Keratinocyte (primary cell): ENCODE results near the gene RFESD. TPM values are rescaled to one million over a fixed set of nuclear protein-coding genes. Genes with fewer than 3 reads are reported as not detected.

ENCODE experiments used
- DNase-seq: peaks from one replicate; pipeline ENCODE4 v3.0.0-alpha.2; 2011; ENCODE audit warnings: low read depth, missing footprints, low spot score
- FAIRE-seq: peaks from 2 replicates; lab custom pipeline; 2011; peaks lifted over from hg19 to GRCh38; lab: Jason Lieb, UNC
- H2AFZ ChIP-seq: 2 replicates; pipeline ENCODE4 v1.6.0; 2012; ENCODE audit warnings: low read length, control low read depth, inconsistent platforms; ENCODE audit not compliant: control insufficient read depth
- H3K27ac ChIP-seq: 2 replicates; pipeline ENCODE4 v1.5.1; 2011; ENCODE audit warnings: low read length; ENCODE audit not compliant: control insufficient read depth, insufficient read depth
- H3K27me3 ChIP-seq: 3 replicates; pipeline ENCODE4 v1.6.0; 2011; ENCODE audit warnings: low read length; ENCODE audit not compliant: control insufficient read depth, insufficient read depth; ENCODE audit errors: extremely low read depth
- H3K36me3 ChIP-seq, 2 experiments: 2 replicates in 1 of 2; 3 replicates in 1 of 2; pipeline ENCODE4 v1.5.1; 2011; ENCODE audit warnings: low read length in 2 of 2, mild to moderate bottlenecking in 1 of 2; ENCODE audit not compliant: control insufficient read depth in 2 of 2, insufficient read depth in 2 of 2; ENCODE audit errors: extremely low read depth in 1 of 2
- H3K4me1 ChIP-seq: 3 replicates; pipeline ENCODE4 v1.5.1; 2011; ENCODE audit warnings: low read length; ENCODE audit not compliant: control insufficient read depth, insufficient read depth; ENCODE audit errors: extremely low read depth
- H3K4me2 ChIP-seq: 3 replicates; pipeline ENCODE4 v1.6.0; 2011; ENCODE audit warnings: low read depth, low read length; ENCODE audit not compliant: control insufficient read depth, insufficient read depth; ENCODE audit errors: extremely low read depth
- H3K4me3 ChIP-seq, 3 experiments: fragments of 200-600 bp in 1 of 3; sonication (generic) in 1 of 3; 2 replicates in 2 of 3; 3 replicates in 1 of 3; pipeline ENCODE4 v1.5.1; 2011 to 2016; ENCODE audit warnings: low read length in 3 of 3, mild to moderate bottlenecking in 3 of 3, control low read depth in 2 of 3, inconsistent platforms in 1 of 3, low read depth in 1 of 3, mixed read lengths in 1 of 3, mixed run types in 1 of 3, moderate library complexity in 1 of 3; ENCODE audit not compliant: control insufficient read depth in 2 of 3, insufficient read depth in 2 of 3; ENCODE audit errors: extremely low read depth in 1 of 3
- H3K79me2 ChIP-seq: 2 replicates; pipeline ENCODE4 v1.6.0; 2012; ENCODE audit warnings: low read length; ENCODE audit not compliant: control insufficient read depth, insufficient read depth
- H3K9ac ChIP-seq: 3 replicates; pipeline ENCODE4 v1.6.0; 2011; ENCODE audit warnings: low read length; ENCODE audit not compliant: control insufficient read depth, insufficient read depth; ENCODE audit errors: extremely low read depth
- H3K9me1 ChIP-seq: 3 replicates; pipeline ENCODE4 v1.6.0; 2011; ENCODE audit warnings: low read length; ENCODE audit not compliant: control insufficient read depth, insufficient read depth; ENCODE audit errors: extremely low read depth
- H3K9me3 ChIP-seq: 2 replicates; pipeline ENCODE4 v1.5.1; 2012; ENCODE audit warnings: low read depth, low read length; ENCODE audit not compliant: control insufficient read depth
- H4K20me1 ChIP-seq: 3 replicates; pipeline ENCODE4 v1.6.0; 2011; ENCODE audit warnings: low read length; ENCODE audit not compliant: control insufficient read depth, insufficient read depth; ENCODE audit errors: extremely low read depth
- CTCF ChIP-seq, 3 experiments: IDR thresholded peaks in 1 of 3; conservative IDR thresholded peaks in 1 of 3; optimal IDR thresholded peaks in 1 of 3; 2 replicates in 2 of 3; 3 replicates in 1 of 3; pipeline versions ENCODE3 to v1.5.1; 2011; ENCODE audit warnings: low read length in 3 of 3, mild to moderate bottlenecking in 3 of 3, moderate library complexity in 2 of 3, control low read depth in 1 of 3, inconsistent platforms in 1 of 3; ENCODE audit not compliant: insufficient read depth in 2 of 3; ENCODE audit errors: extremely low read depth in 1 of 3
- EZH2 ChIP-seq: IDR thresholded peaks from one replicate; pipeline ENCODE4 v1.6.1; 2012; ENCODE audit warnings: inconsistent platforms, mild to moderate bottlenecking, low read length, moderate library complexity
- dilution Hi-C: fragments of 300-500 bp; cut with MboI; formaldehyde crosslinking; loops from one replicate; pipeline ENCODE4 v1.7.0; 2020; ENCODE audit warnings: low sequenced_read_pairs; ENCODE audit not compliant: extremely low pct_ligation_motif_present
- polyA plus RNA-seq, 5 experiments: library from polyadenylated mRNA; depleted of rRNA in 3 of 5; stranded (reverse) in 3 of 5; stranded (forward) in 1 of 5; unstranded in 1 of 5; fragments of >200 nt; gene quantifications; 1 replicate in 1 of 5; 2 replicates in 3 of 5; 3 replicates in 1 of 5; pipeline versions ENCODE4 v1.2.1 to v1.2.3, GENCODE V29; 2011 to 2012; ENCODE audit warnings: missing spikeins in 2 of 5, low read depth in 1 of 5, low replicate concordance in 1 of 5

Gene RFESD
- polyA plus RNA-seq, 1 donor (not counting 4 experiments of a cell fraction or from before 2014, with no cell fraction given), result 3.5 TPM

- H3K79me2 ChIP-seq, result no peaks in the 10 kb centered on the region
- no peak for DNase-seq
- no peaks in the 10 kb centered on the region for H3K9me1 ChIP-seq
- H4K20me1 ChIP-seq, result no peaks in the 10 kb centered on the region
- dilution Hi-C loops, result no loop called here
- TF ChIP-seq EZH2 (no peak), CTCF (optimal IDR thresholded peaks at IDR 0.05 in 1 of 3, IDR thresholded peaks at IDR 0.05 in 1 of 3, conservative IDR thresholded peaks at IDR 0.05 in 1 of 3; ENCODE audit: extremely low read depth in 1 of 3, insufficient read depth in 2 of 3, low read length in 3 of 3) (no peak)
- FAIRE-seq, result no peak
- H3K27me3 ChIP-seq, result no peaks in the 10 kb centered on the region
- no peak overlapping the region for H3K4me3 ChIP-seq
- H3K4me2 ChIP-seq, result no peak overlapping the region
- H3K27ac ChIP-seq, result no peak overlapping the region
- no peaks in the 10 kb centered on the region for H3K4me1 ChIP-seq
- H3K36me3 ChIP-seq, result no peaks in the 10 kb centered on the region
- no peak overlapping the region for H2AFZ ChIP-seq
- H3K9me3 ChIP-seq, result no peaks in the 10 kb centered on the region
- no peak overlapping the region for H3K9ac ChIP-seq
Observed at GRCh38 chr5:95660060-95660459, 13.5 kb downstream of the RFESD start.

- Histone ChIP-seq H3K9me1 (no peaks in the 10 kb centered on the region), H3K4me1 (no peaks in the 10 kb centered on the region), H3K4me2 (no peak overlapping the region), H4K20me1 (no peaks in the 10 kb centered on the region), H3K27me3 (no peaks in the 10 kb centered on the region), H3K27ac (no peak overlapping the region), H3K9me3 (no peaks in the 10 kb centered on the region), H2AFZ (no peak overlapping the region), H3K79me2 (no peaks in the 10 kb centered on the region), H3K36me3 (no peaks in the 10 kb centered on the region), H3K9ac (no peak overlapping the region), H3K4me3 (no peak overlapping the region)
- dilution Hi-C loops, result no loop called here
- TF ChIP-seq CTCF (optimal IDR thresholded peaks at IDR 0.05 in 1 of 3, IDR thresholded peaks at IDR 0.05 in 1 of 3, conservative IDR thresholded peaks at IDR 0.05 in 1 of 3; ENCODE audit: extremely low read depth in 1 of 3, insufficient read depth in 2 of 3, low read length in 3 of 3), result no peak
- DNase-seq, result no peak
- FAIRE-seq, result no peak
Observed at GRCh38 chr5:95662946-95663345, 16.4 kb downstream of the RFESD start.
